Body of pancreas (tissue), 4 donors: ENCODE measurements around the gene SULT1E1. TPM values are rescaled to one million over a fixed set of nuclear protein-coding genes. Genes with fewer than 3 reads are reported as not detected.

ENCODE experiments used
- ATAC-seq: fragments of 150-250 bp; one replicate; pipeline ENCODE4 v1.9.1; 2016
- DNase-seq, 4 donors: peaks; one replicate each; pipeline ENCODE4 v3.0.0-alpha.2; 2019
- H3K27ac ChIP-seq, 4 donors: fragments of 200-600 bp; sonication (generic); 1 replicate in 3 of 4; 2 replicates in 1 of 4; pipeline versions ENCODE4 v1.5.1 to v1.6.1; 2016 to 2019; ENCODE audit warnings: mild to moderate bottlenecking in 1 of 4, mixed read lengths in 1 of 4, moderate library complexity in 1 of 4
- H3K27me3 ChIP-seq, 2 donors: fragments of 200-600 bp; sonication (generic); one replicate each; pipeline ENCODE4 v1.6.0; 2016; ENCODE audit warnings: mild to moderate bottlenecking in 1 of 2
- H3K36me3 ChIP-seq, 2 donors: fragments of 200-600 bp; sonication (generic); replicated peaks in 1 of 2; 2 replicates each; pipeline ENCODE4 v1.5.1; 2016; ENCODE audit warnings: low read depth in 2 of 2; ENCODE audit not compliant: insufficient read depth in 1 of 2
- H3K4me1 ChIP-seq: fragments of 200-600 bp; sonication (generic); one replicate; pipeline ENCODE4 v1.6.0; 2016
- H3K4me3 ChIP-seq, 2 donors: fragments of 200-600 bp; sonication (generic); 1 replicate in 1 of 2; 2 replicates in 1 of 2; pipeline ENCODE4 v1.5.1; 2016 to 2019
- H3K9me3 ChIP-seq, 3 donors: fragments of 200-600 bp; sonication (generic); 1 replicate in 2 of 3; 2 replicates in 1 of 3; pipeline ENCODE4 v1.5.1; 2016
- POLR2A ChIP-seq, 3 donors: fragments of 450-650 bp; IDR thresholded peaks; one replicate each; pipeline ENCODE4 v1.6.1; 2016; ENCODE audit warnings: antibody characterized with exemption in 3 of 3, mild to moderate bottlenecking in 2 of 3
- WGBS, 2 donors: methylation state at CpG; one replicate each; pipeline ENCODE4 v1.1.5; 2017; 5-methylcytosine and 5-hydroxymethylcytosine counted together
- intact Hi-C: fragments of 100-400 bp; cut with DNase I; formaldehyde crosslinking; loops from one replicate; pipeline ENCODE4 v1.15.1; 2023
- total RNA-seq, 2 donors: library from RNA; depleted of rRNA; stranded (reverse); fragments of >200 nt; gene quantifications; one replicate each; pipeline ENCODE4 v1.1.0, GENCODE V29; 2016
- TF ChIP-seq, protein P1 (sequence below), 7 experiments: fragments of 450-650 bp in 4 of 7; fragments of 200-600 bp in 3 of 7; sonication (generic) in 3 of 7; IDR thresholded peaks; one replicate each; pipeline ENCODE4 v1.5.1; 2016 to 2019; ENCODE audit warnings: antibody characterized with exemption in 7 of 7

The SULT1E1 gene
- total RNA-seq, result 1 to 10 TPM in 1 of 2 donors, not detected in 1; 1.3 TPM

DNA sequence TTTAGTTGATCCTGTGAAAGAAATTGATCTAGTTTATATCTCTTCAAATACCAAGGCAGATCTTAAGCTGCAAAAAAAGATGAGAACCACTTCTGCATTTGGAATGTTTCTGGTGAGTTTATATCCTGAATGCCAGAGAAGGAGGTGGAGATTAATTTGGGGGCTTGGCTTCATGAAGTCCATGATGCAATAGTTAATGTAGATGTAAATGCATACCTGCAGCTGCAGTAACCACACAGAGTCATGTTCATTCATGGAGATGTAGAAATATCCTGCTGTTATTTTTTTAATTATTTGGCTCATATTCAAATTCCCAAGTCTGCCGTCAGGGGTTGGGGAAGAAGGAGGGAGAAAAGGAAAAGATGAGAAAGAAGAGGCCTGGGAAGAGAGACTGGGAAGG, at the start of gene SULT1E1:
SULT1E1 (minus strand) TSS at position 94 of the 400 bp plus-strand sequence. CDS start 2,501 bp downstream, outside the sequence.
- intact Hi-C loops, result no loop called here
- Histone ChIP-seq H3K36me3 (no peaks in the 10 kb centered on the region), H3K4me3 (no peak within 1 kb of the TSS), H3K27me3 (no peaks in the 10 kb centered on the region), H3K9me3 (no peaks in the 10 kb centered on the region), H3K4me1 (peaks cover 15% of the 10 kb centered on the region), H3K27ac (no peak within 1 kb of the TSS)
- TF ChIP-seq, protein P1, sequence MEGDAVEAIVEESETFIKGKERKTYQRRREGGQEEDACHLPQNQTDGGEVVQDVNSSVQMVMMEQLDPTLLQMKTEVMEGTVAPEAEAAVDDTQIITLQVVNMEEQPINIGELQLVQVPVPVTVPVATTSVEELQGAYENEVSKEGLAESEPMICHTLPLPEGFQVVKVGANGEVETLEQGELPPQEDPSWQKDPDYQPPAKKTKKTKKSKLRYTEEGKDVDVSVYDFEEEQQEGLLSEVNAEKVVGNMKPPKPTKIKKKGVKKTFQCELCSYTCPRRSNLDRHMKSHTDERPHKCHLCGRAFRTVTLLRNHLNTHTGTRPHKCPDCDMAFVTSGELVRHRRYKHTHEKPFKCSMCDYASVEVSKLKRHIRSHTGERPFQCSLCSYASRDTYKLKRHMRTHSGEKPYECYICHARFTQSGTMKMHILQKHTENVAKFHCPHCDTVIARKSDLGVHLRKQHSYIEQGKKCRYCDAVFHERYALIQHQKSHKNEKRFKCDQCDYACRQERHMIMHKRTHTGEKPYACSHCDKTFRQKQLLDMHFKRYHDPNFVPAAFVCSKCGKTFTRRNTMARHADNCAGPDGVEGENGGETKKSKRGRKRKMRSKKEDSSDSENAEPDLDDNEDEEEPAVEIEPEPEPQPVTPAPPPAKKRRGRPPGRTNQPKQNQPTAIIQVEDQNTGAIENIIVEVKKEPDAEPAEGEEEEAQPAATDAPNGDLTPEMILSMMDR (IDR thresholded peaks at IDR 0.05), result no peak
- no peak for TF ChIP-seq POLR2A (IDR thresholded peaks at IDR 0.05)
- ATAC-seq (no peak), DNase-seq (no peak)
- WGBS, 2 donors, result 35 to 40% methylated on average over 1 of the region's 1 CpG

GRCh38 chr4:69909195-69909594, 49.2 kb upstream of the SULT1E1 start:
- Histone ChIP-seq H3K4me1 (no peaks in the 10 kb centered on the region), H3K9me3 (no peaks in the 10 kb centered on the region), H3K4me3 (no peak overlapping the region), H3K27me3 (no peaks in the 10 kb centered on the region), H3K36me3 (no peaks in the 10 kb centered on the region), H3K27ac (no peak overlapping the region)
- DNase-seq (no peak), ATAC-seq (no peak)
- WGBS, 2 donors, result 87 to 91% methylated on average over 4 of the region's 4 CpGs
- no peak for TF ChIP-seq POLR2A (IDR thresholded peaks at IDR 0.05)
- TF ChIP-seq, protein P1 (IDR thresholded peaks at IDR 0.05), result no peak
- intact Hi-C loops, result no loop called here

GRCh38 chr4:69907151-69907550, 47.2 kb upstream of the SULT1E1 start:
- Histone ChIP-seq H3K9me3 (no peaks in the 10 kb centered on the region), H3K4me3 (no peak overlapping the region), H3K4me1 (no peaks in the 10 kb centered on the region), H3K27me3 (no peaks in the 10 kb centered on the region), H3K27ac (no peak overlapping the region), H3K36me3 (no peaks in the 10 kb centered on the region)
- ATAC-seq (no peak), DNase-seq (no peak)
- WGBS, 2 donors, result 46 to 50% methylated on average over 1 of the region's 1 CpG
- TF ChIP-seq, protein P1 (IDR thresholded peaks at IDR 0.05), result no peak
- TF ChIP-seq POLR2A (IDR thresholded peaks at IDR 0.05), result no peak
- intact Hi-C loops, result no loop called here

DNA sequence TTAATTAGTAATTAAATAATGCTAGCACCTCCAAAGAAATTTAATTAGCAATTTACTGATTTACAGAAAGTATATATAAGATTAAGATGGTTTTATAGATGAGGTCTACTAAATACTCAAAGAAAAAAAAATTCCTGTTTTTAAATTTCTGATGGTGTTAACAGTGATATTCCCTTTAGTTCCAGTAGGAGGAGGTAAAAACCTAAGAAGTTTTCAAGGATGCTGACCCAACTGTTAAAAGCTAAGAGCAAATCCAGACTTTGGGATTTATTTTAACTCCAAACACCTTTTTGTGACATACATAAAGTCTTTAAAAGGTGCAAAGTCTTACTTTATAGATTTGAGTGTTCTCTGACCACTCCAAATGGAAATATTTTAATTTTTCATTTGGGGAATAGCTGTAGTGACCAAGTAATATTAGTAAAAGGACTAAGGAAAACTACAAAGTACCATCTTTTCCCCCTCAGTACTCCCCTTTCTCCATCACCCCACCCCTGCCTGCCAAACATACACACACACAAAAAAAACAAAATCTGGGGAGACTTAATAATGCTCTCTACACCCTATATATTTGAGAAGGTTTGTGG, 36.7 kb upstream of the SULT1E1 start:
- Histone ChIP-seq H3K4me3 (no peak overlapping the region), H3K27ac (no peak overlapping the region), H3K36me3 (no peaks in the 10 kb centered on the region), H3K9me3 (no peaks in the 10 kb centered on the region), H3K4me1 (no peaks in the 10 kb centered on the region), H3K27me3 (peaks cover 0 to 3% of the 10 kb centered on the region in 2 donors)
- DNase-seq (no peak), ATAC-seq (no peak)
- TF ChIP-seq, protein P1 (IDR thresholded peaks at IDR 0.05), result peak in 6 of 7 experiments; percentile 23 to 59 (median 40)
- TF ChIP-seq POLR2A (IDR thresholded peaks at IDR 0.05), result no peak
- intact Hi-C loops, result no loop called here

- no peak for ATAC-seq
These were observed 34.8 kb upstream of the SULT1E1 start for GRCh38 chr4:69894721-69895120.

More at GRCh38 chr4:69894721-69895120, 34.8 kb upstream of the SULT1E1 start:
- Histone ChIP-seq H3K36me3 (no peaks in the 10 kb centered on the region), H3K27ac (no peak overlapping the region), H3K9me3 (no peaks in the 10 kb centered on the region), H3K27me3 (peaks cover 0 to 3% of the 10 kb centered on the region in 2 donors), H3K4me3 (no peak overlapping the region), H3K4me1 (no peaks in the 10 kb centered on the region)
- no peak for TF ChIP-seq POLR2A (IDR thresholded peaks at IDR 0.05)
- 82 to 84% methylated on average over 3 of the region's 3 CpGs for WGBS, 2 donors
- intact Hi-C loops, result no loop called here
- no peak for DNase-seq
